ENCODE measurements around the gene PIAS4.

Gene PIAS4

DNA sequence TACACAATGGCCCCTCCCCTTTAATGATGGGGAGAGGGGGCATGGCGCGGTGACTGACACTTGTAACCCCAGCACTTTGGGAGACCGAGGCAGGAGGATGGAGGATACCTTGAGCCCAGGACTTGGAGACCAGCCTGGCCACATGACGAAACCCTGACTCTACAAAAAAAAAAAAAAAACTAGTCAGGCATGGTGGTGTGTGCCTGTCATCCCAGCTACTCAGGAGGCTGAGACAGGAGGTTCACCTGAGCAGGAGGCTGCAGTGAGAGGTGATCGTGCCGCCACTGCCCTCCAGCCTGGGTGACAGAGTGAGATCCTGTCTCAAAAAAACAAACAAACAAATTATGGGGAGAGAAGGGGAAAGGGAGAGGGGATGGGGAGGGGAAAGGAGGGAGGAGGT, 72.9 kb downstream of the PIAS4 start:
- DNase-seq, result no peak

DNA sequence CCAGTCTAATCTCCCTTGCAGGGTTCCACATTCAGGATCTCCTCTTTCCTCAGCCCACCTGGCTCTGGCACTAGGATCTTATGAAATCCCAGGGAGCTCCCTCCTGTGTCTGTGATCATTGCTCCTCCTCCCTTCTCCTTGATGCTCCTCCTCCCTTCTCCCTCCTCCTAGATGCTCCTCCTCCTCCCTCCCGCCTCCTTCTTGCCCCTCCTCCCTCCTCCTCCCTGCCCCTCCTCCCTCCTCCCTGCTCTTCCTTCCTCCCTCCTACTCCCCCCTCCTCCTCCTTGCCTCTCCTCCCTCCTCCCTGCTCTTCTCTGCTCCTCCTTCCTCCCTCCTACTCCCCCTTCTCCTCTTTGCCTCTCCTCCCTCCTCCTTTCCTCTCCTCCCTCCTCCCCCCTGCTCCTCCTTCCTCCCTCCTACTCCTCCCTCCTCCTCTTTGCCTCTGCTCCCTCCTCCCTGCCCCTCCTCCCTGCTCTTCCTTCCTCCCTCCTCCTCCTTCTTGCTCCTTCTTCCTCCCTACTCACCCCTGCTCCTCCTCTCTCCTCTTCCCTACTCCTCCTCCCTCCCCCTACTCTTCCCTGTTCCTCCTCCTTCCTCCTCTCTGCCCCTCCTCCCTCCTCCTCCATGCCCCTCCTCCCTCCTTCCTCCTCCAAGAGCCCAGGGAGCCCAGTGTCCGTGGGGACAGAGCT, 74.0 kb downstream of the PIAS4 start:
- no peak for DNase-seq

DNA sequence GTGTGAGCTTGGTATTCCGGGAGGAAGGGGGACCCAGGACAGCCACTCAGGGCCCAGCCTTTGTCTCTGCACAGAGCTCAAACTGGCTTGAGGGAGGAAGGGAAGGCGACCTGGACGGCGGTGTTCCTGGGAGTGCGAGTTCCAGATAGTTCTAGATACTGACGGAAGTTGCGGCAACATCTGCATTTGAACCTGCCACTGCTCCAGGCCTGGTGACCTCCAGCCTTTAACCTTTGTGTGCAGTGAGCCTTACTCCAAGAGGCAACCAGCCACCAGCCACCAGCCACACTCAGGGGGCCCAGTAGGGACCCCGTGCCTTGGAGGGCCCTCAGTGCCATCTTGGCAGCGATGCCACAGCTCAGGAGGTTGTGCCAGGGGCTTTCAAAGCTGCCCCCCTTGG, 74.6 kb downstream of the PIAS4 start:
- DNase-seq, result no peak

DNA sequence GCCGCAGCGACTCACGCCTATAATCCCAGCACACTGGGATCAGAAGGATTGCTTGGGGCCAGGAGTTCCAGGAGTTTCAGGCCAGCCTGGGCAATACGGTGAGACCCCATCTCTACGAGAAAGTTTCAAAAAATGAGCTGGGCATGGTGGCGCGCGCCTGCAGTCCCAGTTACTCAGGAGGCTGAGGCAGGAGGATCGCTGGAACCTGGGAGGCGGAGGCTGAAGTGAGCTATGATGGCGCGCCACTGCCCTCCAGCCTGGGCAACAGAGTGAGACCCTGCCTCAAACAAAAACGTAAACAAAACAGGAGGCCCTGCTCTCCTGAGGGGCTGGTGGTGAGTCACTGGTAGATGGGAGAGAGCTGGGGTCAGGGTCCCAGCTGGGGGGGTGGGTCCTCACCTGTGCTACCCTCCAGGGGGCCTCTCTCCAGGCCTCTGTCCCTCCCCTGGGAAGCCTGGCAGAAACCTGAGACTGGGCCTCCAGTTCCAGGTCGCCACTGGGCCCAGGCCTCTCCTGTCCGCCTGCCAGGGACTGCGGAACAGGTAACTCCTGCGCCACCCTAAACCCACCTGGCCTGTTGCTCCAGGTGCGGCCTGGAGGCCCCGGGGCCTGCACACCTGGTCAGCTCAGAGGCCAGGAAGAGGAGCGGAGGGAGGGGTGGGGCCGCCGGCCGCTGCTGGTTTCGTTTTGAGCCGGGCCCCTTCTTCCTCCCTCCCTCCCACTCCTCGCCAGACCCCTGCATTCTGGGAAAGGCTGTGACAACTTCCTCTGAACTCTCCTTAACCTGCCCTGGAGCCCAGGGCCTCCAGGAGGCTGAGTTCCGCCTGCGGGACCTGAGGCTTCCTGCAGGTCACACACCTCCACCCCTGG, 76.4 kb downstream of the PIAS4 start:
- DNase-seq, result peak; percentile 71

DNA sequence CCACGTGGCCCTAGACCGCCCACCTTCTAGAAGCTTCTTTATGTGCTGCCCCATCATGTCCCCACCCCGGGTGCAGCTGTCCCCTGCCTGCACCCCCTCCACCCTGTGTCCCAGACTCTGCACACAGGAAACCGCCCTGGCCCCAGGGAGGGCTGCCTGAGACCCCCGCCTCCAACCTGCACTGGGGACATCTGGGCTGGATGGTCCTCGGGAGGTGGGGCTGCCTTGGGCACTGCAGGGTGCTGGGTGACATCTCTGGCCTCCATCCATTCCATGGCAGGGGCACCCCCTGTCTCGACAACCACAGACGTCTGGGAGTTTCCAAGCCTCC, 77.0 kb downstream of the PIAS4 start:
- DNase-seq, result no peak

DNA sequence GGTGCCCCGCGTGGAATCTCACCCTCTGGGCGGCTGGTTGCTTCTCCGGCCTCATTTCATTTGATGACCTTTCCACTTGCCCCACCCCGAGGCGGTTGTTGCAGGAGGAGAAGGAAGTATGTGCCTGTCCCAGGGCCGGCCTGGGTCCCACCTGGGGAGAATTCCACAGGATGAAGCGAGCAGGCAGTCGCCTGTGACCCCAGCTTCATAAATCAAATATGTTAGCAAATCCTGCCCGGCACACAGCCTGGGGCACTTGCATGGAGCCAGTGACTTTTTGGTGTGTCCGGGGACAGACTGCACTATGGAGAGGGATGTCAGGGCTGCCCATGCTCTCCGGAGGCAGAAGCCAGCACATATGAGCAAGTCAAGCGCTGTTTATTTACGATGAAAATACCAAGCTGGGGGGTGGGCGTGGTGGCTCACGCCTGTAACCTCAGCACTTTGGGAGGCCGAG, 78.9 kb downstream of the PIAS4 start:
- no peak for DNase-seq

DNA sequence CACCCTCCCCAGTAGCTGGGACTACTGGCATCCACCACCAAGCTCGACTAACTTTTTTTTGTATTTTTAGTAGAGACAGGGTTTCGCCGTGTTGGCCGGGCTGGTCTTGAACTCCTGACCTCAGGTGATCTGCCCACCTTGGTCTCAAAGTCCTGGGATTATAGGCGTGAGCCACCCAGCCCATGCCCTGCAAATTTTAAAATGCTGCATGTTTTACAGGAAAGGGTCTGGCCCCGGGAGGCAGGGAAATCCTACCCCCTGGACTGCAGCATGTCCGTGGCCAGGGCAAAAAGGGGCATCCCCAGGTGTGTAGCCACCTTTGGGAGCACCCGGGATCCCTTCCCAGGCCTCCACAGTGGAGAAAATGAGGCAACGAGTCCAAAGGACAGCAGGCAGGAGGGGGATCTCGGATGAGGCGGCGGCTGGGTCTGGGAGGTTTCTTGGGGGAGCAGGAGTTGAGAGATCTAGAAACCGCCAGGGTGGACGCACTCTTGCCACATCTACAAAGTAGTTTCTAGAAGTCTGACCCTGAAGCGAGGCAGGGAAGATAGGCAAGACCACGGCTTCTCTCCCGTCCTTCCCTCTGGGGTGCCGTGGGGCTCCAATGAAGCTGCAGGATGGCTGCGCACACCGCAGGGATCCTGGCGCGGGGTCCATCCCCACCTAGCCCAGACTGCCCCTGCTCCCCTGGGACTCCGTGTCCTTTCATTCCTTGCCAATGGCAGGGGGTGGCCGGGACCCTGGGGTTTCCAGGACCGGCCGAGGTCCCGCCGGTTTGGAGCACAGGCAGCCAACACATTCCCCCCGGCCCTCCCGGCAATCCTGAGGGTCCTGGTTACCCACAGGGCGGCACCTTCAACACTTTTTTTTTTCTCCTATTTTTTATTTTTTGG, 80.5 kb downstream of the PIAS4 start:
- DNase-seq, result no peak

DNA sequence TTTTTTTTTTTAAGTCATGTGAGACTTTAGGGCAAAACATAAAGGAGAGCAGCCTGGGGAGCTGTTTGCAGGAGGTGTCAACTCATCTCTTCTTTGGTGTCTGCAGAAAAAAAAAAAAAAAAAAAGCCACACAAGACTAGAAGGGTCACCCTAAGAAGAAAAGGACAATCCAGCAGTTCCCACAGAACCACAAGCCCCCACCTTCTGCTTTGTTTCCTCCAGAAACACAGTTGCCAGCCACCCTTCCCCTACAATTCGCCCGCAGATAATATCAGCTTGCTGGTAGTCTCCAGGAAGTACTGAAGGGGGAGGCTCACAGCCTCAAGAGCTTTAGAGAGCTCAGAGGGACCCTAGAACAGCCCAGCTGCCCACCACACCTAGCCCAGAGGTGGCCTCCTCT, 81.4 kb downstream of the PIAS4 start:
- peak; percentile 62 to 77 for DNase-seq
